ENCODE measurements around the gene FAM53B.

The FAM53B gene

GRCh38 chr10:124649214-124649613, 95.0 kb downstream of the FAM53B start:
- Histone ChIP-seq H3K4me3 (ENCODE audit: low read depth, low read length) (no peak overlapping the region), H2AFZ (ENCODE audit: insufficient read depth, low read length, poor library complexity) (no peak overlapping the region), H4K8ac (ENCODE audit: low read depth, low read length) (no peak overlapping the region)

GRCh38 chr10:124648738-124649137, 95.4 kb downstream of the FAM53B start:
- no peak overlapping the region for H2BK5ac ChIP-seq (ENCODE audit: low read depth, low read length, poor library complexity)
- peaks cover 2% of the 10 kb centered on the region in 2 experiments for H3K36me3 ChIP-seq (ENCODE audit: control insufficient read depth in 1 of 2, insufficient read depth in 2 of 2, low read length in 2 of 2)
- H3K14ac ChIP-seq (ENCODE audit: low read length), result no peak overlapping the region
- H3K4ac ChIP-seq (ENCODE audit: low read depth, low read length), result no peak overlapping the region
- no peak overlapping the region for H4K8ac ChIP-seq (ENCODE audit: low read depth, low read length)
- no peak overlapping the region for H3K27ac ChIP-seq (ENCODE audit: low read depth, low read length)
- H3K9ac ChIP-seq (ENCODE audit: low read length), result no peak overlapping the region
- no peak overlapping the region for H2AK5ac ChIP-seq (ENCODE audit: low read length)
- H4K12ac ChIP-seq (ENCODE audit: low read depth, low read length), result no peak overlapping the region
- H3K79me2 ChIP-seq (ENCODE audit: control insufficient read depth, insufficient read depth, low read length, poor library complexity), result no peaks in the 10 kb centered on the region
- H3K18ac ChIP-seq (ENCODE audit: low read length), result no peak overlapping the region
- H3K79me1 ChIP-seq (ENCODE audit: low read length), result no peaks in the 10 kb centered on the region
- H3K4me2 ChIP-seq (ENCODE audit: low read length), result no peak overlapping the region
- no peak overlapping the region for H2AFZ ChIP-seq (ENCODE audit: insufficient read depth, low read length, poor library complexity)
- no peaks in the 10 kb centered on the region for H3K27me3 ChIP-seq (ENCODE audit: insufficient read depth, low read length)
- no peak overlapping the region for H4K91ac ChIP-seq (ENCODE audit: low read depth, low read length)
- DNase-seq, result no peak
- H3K9me3 ChIP-seq (ENCODE audit: insufficient read depth, low read depth, low read length), result peaks cover 3% of the 10 kb centered on the region
- H3K4me3 ChIP-seq (ENCODE audit: low read depth, low read length), result no peak overlapping the region
- no peak overlapping the region for H2BK120ac ChIP-seq (ENCODE audit: insufficient read depth, low read length, poor library complexity)
- peaks cover 2 to 4% of the 10 kb centered on the region in 2 experiments for H3K4me1 ChIP-seq (ENCODE audit: control insufficient read depth in 1 of 2, insufficient read depth in 2 of 2, low read length in 2 of 2)
- H2BK12ac ChIP-seq (ENCODE audit: low read length), result no peak overlapping the region
- no peak overlapping the region for H3K23ac ChIP-seq (ENCODE audit: low read length)
- WGBS (ENCODE audit: extremely low coverage, insufficient coverage, insufficient read length), result no CpG with 5 or more reads among the region's 9 CpGs

More at GRCh38 chr10:124649214-124649613, 95.0 kb downstream of the FAM53B start:
- Histone ChIP-seq H3K4me1 (ENCODE audit: control insufficient read depth in 1 of 2, insufficient read depth in 2 of 2, low read length in 2 of 2) (peaks cover 2 to 4% of the 10 kb centered on the region in 2 experiments), H3K36me3 (ENCODE audit: control insufficient read depth in 1 of 2, insufficient read depth in 2 of 2, low read length in 2 of 2) (peaks cover 2% of the 10 kb centered on the region in 2 experiments), H4K12ac (ENCODE audit: low read depth, low read length) (no peak overlapping the region), H3K18ac (ENCODE audit: low read length) (no peak overlapping the region), H2BK120ac (ENCODE audit: insufficient read depth, low read length, poor library complexity) (no peak overlapping the region), H3K79me1 (ENCODE audit: low read length) (no peaks in the 10 kb centered on the region), H3K27me3 (ENCODE audit: insufficient read depth, low read length) (no peaks in the 10 kb centered on the region), H3K9ac (ENCODE audit: low read length) (no peak overlapping the region), H2AK5ac (ENCODE audit: low read length) (no peak overlapping the region), H3K4ac (ENCODE audit: low read depth, low read length) (no peak overlapping the region), H3K9me3 (ENCODE audit: insufficient read depth, low read depth, low read length) (peaks cover 3% of the 10 kb centered on the region), H3K27ac (ENCODE audit: low read depth, low read length) (no peak overlapping the region), H2BK12ac (ENCODE audit: low read length) (no peak overlapping the region), H3K4me2 (ENCODE audit: low read length) (no peak overlapping the region), H4K91ac (ENCODE audit: low read depth, low read length) (no peak overlapping the region), H2BK5ac (ENCODE audit: low read depth, low read length, poor library complexity) (no peak overlapping the region), H3K23ac (ENCODE audit: low read length) (no peak overlapping the region), H3K79me2 (ENCODE audit: control insufficient read depth, insufficient read depth, low read length, poor library complexity) (no peaks in the 10 kb centered on the region), H3K14ac (ENCODE audit: low read length) (no peak overlapping the region)
- peak in 1 of 2 donors; percentile 56 for DNase-seq
- WGBS (ENCODE audit: extremely low coverage, insufficient coverage, insufficient read length), result no CpG with 5 or more reads among the region's 5 CpGs

GRCh38 chr10:124648131-124648475, 96.1 kb downstream of the FAM53B start:
- H3K4ac ChIP-seq (ENCODE audit: low read depth, low read length), result no peak overlapping the region
- H3K14ac ChIP-seq (ENCODE audit: low read length), result no peak overlapping the region
- H2BK120ac ChIP-seq (ENCODE audit: insufficient read depth, low read length, poor library complexity), result no peak overlapping the region
- no CpG with 5 or more reads among the region's 7 CpGs for WGBS (ENCODE audit: extremely low coverage, insufficient coverage, insufficient read length)
- no peaks in the 10 kb centered on the region for H3K27me3 ChIP-seq (ENCODE audit: insufficient read depth, low read length)
- peaks cover 2 to 4% of the 10 kb centered on the region in 2 experiments for H3K4me1 ChIP-seq (ENCODE audit: control insufficient read depth in 1 of 2, insufficient read depth in 2 of 2, low read length in 2 of 2)
- no peak overlapping the region for H4K91ac ChIP-seq (ENCODE audit: low read depth, low read length)
- H2BK12ac ChIP-seq (ENCODE audit: low read length), result no peak overlapping the region
- H4K12ac ChIP-seq (ENCODE audit: low read depth, low read length), result no peak overlapping the region
- H3K27ac ChIP-seq (ENCODE audit: low read depth, low read length), result no peak overlapping the region
- H3K4me2 ChIP-seq (ENCODE audit: low read length), result no peak overlapping the region
- H3K79me2 ChIP-seq (ENCODE audit: control insufficient read depth, insufficient read depth, low read length, poor library complexity), result no peaks in the 10 kb centered on the region
- peaks cover 2% of the 10 kb centered on the region in 2 experiments for H3K36me3 ChIP-seq (ENCODE audit: control insufficient read depth in 1 of 2, insufficient read depth in 2 of 2, low read length in 2 of 2)
- no peak overlapping the region for H2AFZ ChIP-seq (ENCODE audit: insufficient read depth, low read length, poor library complexity)
- H2BK5ac ChIP-seq (ENCODE audit: low read depth, low read length, poor library complexity), result no peak overlapping the region
- H3K23ac ChIP-seq (ENCODE audit: low read length), result no peak overlapping the region
- no peak overlapping the region for H4K8ac ChIP-seq (ENCODE audit: low read depth, low read length)
- no peak overlapping the region for H3K18ac ChIP-seq (ENCODE audit: low read length)
- H3K4me3 ChIP-seq (ENCODE audit: low read depth, low read length), result no peak overlapping the region
- no peak overlapping the region for H2AK5ac ChIP-seq (ENCODE audit: low read length)
- H3K9me3 ChIP-seq (ENCODE audit: insufficient read depth, low read depth, low read length), result peaks cover 3% of the 10 kb centered on the region
- H3K9ac ChIP-seq (ENCODE audit: low read length), result no peak overlapping the region
- H3K79me1 ChIP-seq (ENCODE audit: low read length), result no peaks in the 10 kb centered on the region
- DNase-seq, result no peak

GRCh38 chr10:124647421-124648130, 96.6 kb downstream of the FAM53B start:
- no peak overlapping the region for H3K4me2 ChIP-seq (ENCODE audit: low read length)
- H3K14ac ChIP-seq (ENCODE audit: low read length), result no peak overlapping the region
- H2BK5ac ChIP-seq (ENCODE audit: low read depth, low read length, poor library complexity), result no peak overlapping the region
- peaks cover 2% of the 10 kb centered on the region in 2 experiments for H3K36me3 ChIP-seq (ENCODE audit: control insufficient read depth in 1 of 2, insufficient read depth in 2 of 2, low read length in 2 of 2)
- H2BK12ac ChIP-seq (ENCODE audit: low read length), result no peak overlapping the region
- no peak overlapping the region for H3K4ac ChIP-seq (ENCODE audit: low read depth, low read length)
- no peak overlapping the region for H2BK120ac ChIP-seq (ENCODE audit: insufficient read depth, low read length, poor library complexity)
- no peak overlapping the region for H3K9ac ChIP-seq (ENCODE audit: low read length)
- H3K9me3 ChIP-seq (ENCODE audit: insufficient read depth, low read depth, low read length), result peaks cover 3% of the 10 kb centered on the region
- no peak overlapping the region for H2AK5ac ChIP-seq (ENCODE audit: low read length)
- H4K12ac ChIP-seq (ENCODE audit: low read depth, low read length), result no peak overlapping the region
- no peak overlapping the region for H3K4me3 ChIP-seq (ENCODE audit: low read depth, low read length)
- H3K27me3 ChIP-seq (ENCODE audit: insufficient read depth, low read length), result no peaks in the 10 kb centered on the region
- no CpG with 5 or more reads among the region's 9 CpGs for WGBS (ENCODE audit: extremely low coverage, insufficient coverage, insufficient read length)
- no peak overlapping the region for H4K8ac ChIP-seq (ENCODE audit: low read depth, low read length)
- peak in 1 of 2 donors; percentile 36 for DNase-seq
- H3K79me2 ChIP-seq (ENCODE audit: control insufficient read depth, insufficient read depth, low read length, poor library complexity), result no peaks in the 10 kb centered on the region
- no peak overlapping the region for H4K91ac ChIP-seq (ENCODE audit: low read depth, low read length)
- peak overlapping the region; percentile 23 for H2AFZ ChIP-seq (ENCODE audit: insufficient read depth, low read length, poor library complexity)
- H3K27ac ChIP-seq (ENCODE audit: low read depth, low read length), result no peak overlapping the region
- H3K79me1 ChIP-seq (ENCODE audit: low read length), result no peaks in the 10 kb centered on the region
- peaks cover 2 to 4% of the 10 kb centered on the region in 2 experiments for H3K4me1 ChIP-seq (ENCODE audit: control insufficient read depth in 1 of 2, insufficient read depth in 2 of 2, low read length in 2 of 2)
- H3K18ac ChIP-seq (ENCODE audit: low read length), result no peak overlapping the region
- H3K23ac ChIP-seq (ENCODE audit: low read length), result no peak overlapping the region
